ENCODE results near the gene RHBDL2. TPM values are rescaled to one million over a fixed set of nuclear protein-coding genes. Genes with fewer than 3 reads are reported as not detected.

Gene RHBDL2
- total and polyA plus RNA-seq, 9 of the 15 experiments (the other 6 are each of a cell fraction or from before 2014, with no cell fraction given), result not detected

- TF ChIP-seq ZNF318 (IDR thresholded peaks at IDR 0.05; ENCODE audit: borderline replicate concordance in 1 of 2, low read depth in 1 of 2) (peak in 1 of 2 experiments; percentile 67; a peak in 2 of 4 replicates), E2F6 (IDR thresholded peaks at IDR 0.05; ENCODE audit: borderline replicate concordance in 1 of 2, extremely low read depth in 1 of 2, insufficient read depth in 1 of 2, insufficient read length in 1 of 2, low read depth in 1 of 2, low read length in 1 of 2, poor library complexity in 1 of 2, severe bottlenecking in 1 of 2) (peak; percentile 49 to 83), BMI1 (IDR thresholded peaks at IDR 0.05; ENCODE audit: low read length) (no peak), ZNF224 (CRISPR knock-in tag; IDR thresholded peaks at IDR 0.05) (peak; percentile 79; the same call in 1 of the 2 replicates), HDAC8 (tag; IDR thresholded peaks at IDR 0.05) (no peak)
- TF ChIP-seq, protein P1, sequence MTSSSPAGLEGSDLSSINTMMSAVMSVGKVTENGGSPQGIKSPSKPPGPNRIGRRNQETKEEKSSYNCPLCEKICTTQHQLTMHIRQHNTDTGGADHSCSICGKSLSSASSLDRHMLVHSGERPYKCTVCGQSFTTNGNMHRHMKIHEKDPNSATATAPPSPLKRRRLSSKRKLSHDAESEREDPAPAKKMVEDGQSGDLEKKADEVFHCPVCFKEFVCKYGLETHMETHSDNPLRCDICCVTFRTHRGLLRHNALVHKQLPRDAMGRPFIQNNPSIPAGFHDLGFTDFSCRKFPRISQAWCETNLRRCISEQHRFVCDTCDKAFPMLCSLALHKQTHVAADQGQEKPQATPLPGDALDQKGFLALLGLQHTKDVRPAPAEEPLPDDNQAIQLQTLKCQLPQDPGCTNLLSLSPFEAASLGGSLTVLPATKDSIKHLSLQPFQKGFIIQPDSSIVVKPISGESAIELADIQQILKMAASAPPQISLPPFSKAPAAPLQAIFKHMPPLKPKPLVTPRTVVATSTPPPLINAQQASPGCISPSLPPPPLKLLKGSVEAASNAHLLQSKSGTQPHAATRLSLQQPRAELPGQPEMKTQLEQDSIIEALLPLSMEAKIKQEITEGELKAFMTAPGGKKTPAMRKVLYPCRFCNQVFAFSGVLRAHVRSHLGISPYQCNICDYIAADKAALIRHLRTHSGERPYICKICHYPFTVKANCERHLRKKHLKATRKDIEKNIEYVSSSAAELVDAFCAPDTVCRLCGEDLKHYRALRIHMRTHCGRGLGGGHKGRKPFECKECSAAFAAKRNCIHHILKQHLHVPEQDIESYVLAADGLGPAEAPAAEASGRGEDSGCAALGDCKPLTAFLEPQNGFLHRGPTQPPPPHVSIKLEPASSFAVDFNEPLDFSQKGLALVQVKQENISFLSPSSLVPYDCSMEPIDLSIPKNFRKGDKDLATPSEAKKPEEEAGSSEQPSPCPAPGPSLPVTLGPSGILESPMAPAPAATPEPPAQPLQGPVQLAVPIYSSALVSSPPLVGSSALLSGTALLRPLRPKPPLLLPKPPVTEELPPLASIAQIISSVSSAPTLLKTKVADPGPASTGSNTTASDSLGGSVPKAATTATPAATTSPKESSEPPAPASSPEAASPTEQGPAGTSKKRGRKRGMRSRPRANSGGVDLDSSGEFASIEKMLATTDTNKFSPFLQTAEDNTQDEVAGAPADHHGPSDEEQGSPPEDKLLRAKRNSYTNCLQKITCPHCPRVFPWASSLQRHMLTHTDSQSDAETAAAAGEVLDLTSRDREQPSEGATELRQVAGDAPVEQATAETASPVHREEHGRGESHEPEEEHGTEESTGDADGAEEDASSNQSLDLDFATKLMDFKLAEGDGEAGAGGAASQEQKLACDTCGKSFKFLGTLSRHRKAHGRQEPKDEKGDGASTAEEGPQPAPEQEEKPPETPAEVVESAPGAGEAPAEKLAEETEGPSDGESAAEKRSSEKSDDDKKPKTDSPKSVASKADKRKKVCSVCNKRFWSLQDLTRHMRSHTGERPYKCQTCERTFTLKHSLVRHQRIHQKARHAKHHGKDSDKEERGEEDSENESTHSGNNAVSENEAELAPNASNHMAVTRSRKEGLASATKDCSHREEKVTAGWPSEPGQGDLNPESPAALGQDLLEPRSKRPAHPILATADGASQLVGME (CRISPR knock-in tag; IDR thresholded peaks at IDR 0.05), result 0 out of 2 replicates have a peak, but pooled peaks have one; percentile 71
- TF ChIP-seq, protein P2, sequence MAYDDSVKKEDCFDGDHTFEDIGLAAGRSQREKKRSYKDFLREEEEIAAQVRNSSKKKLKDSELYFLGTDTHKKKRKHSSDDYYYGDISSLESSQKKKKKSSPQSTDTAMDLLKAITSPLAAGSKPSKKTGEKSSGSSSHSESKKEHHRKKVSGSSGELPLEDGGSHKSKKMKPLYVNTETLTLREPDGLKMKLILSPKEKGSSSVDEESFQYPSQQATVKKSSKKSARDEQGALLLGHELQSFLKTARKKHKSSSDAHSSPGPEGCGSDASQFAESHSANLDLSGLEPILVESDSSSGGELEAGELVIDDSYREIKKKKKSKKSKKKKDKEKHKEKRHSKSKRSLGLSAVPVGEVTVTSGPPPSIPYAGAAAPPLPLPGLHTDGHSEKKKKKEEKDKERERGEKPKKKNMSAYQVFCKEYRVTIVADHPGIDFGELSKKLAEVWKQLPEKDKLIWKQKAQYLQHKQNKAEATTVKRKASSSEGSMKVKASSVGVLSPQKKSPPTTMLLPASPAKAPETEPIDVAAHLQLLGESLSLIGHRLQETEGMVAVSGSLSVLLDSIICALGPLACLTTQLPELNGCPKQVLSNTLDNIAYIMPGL (CRISPR knock-in tag; IDR thresholded peaks at IDR 0.05), result no peak; the same call in 1 of the 2 replicates
Observed at GRCh38 chr1:38859561-38860453, 81.8 kb downstream of the RHBDL2 start, which contains the start of gene RRAGC (continued).

All from K562 (cell line).